ENCODE results near the gene OBSCN.
"Not testable (repeated sequence)": the region's sequence is repeated elsewhere in the genome, so short reads cannot be mapped to it uniquely, and the experiment has no call there.

Gene OBSCN

GRCh38 chr1:228169345-228169744, 38.5 kb upstream of the OBSCN start:
- DNase-seq (ENCODE audit: low read depth in 2 of 2): no peak

- DNase-seq (ENCODE audit: low read depth in 2 of 2): no peak
Measured at GRCh38 chr1:228170666-228171065, 37.2 kb upstream of the OBSCN start.

DNA sequence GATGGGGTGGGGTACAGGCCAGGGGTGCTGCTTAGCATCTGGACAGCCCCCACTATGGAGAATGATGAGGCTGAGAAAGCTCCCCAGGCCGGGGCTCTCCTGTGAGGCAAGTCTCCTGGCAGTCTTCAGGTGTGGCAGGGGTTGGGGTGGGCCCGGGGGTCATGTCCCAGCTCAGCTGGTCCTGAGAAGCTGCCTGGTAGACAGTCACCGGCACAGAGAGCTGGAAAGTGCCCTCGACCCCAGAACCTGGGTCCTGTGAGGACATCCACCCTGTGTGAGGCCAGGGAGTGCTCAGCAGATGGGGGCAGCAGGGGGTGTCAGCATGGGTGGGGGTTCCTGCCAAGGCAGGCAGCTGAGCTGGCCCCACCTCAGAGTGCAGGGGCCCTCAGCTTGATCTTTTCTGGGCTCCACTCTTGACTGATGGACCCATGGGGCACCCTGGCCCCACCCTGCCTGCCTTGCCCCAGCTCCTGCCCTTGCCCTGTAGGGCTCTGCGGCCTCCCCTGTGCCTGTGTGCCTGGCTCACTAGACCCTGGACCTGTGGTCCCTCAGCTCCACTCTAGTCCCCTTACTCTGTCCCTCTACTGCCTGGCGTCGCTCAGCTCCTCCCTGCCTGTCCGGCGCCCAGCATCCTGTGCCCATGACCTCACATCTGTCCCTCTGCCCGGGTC, 36.5 kb upstream of the OBSCN start:
- DNase-seq (ENCODE audit: low read depth in 2 of 2): no peak

GRCh38 chr1:228172591-228173527, 35.0 kb upstream of the OBSCN start:
- DNase-seq (ENCODE audit: low read depth in 2 of 2): no peak

- not testable (repeated sequence) for DNase-seq (ENCODE audit: low read depth in 2 of 2)
Measured at GRCh38 chr1:228173528-228174481, 34.0 kb upstream of the OBSCN start.

DNA sequence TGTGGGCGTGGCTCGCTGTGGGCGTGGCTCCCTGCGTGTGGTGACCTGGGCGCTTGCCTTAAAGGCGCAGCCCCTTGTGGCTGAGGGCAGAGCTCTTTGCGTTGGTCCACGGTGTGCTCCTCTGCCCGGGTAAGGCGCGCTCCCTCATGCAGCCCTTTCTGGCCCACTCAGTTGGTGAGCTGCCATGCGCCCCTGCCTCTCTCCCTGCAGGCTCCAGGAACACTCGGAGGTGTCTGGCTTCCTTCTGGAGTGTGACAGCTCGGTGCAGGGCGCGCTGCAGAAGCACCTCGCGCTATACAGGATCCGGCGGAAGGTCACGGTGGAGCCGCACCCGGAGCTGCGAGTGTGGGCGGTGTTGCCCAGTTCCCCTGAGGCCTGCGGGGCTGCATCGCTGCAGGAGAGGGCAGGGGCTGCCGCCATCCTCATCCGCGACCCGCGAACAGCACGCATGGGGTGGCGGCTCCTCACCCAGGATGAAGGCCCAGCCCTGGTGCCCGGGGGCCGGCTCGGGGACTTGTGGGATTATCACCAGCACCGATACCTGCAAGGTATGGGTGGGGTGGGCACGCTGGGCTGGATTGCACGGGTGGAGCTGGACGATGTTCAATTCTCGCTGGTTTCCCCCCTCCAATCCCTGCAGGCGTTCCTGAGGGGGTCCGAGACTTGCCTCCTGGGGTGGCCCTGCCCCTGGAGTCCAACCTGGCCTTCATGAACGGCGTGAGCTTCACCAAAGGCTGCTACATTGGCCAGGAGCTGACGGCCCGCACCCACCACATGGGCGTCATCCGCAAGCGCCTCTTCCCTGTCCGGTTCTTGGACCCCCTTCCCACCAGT, 33.1 kb upstream of the OBSCN start:
- DNase-seq (ENCODE audit: low read depth in 2 of 2): no peak

DNA sequence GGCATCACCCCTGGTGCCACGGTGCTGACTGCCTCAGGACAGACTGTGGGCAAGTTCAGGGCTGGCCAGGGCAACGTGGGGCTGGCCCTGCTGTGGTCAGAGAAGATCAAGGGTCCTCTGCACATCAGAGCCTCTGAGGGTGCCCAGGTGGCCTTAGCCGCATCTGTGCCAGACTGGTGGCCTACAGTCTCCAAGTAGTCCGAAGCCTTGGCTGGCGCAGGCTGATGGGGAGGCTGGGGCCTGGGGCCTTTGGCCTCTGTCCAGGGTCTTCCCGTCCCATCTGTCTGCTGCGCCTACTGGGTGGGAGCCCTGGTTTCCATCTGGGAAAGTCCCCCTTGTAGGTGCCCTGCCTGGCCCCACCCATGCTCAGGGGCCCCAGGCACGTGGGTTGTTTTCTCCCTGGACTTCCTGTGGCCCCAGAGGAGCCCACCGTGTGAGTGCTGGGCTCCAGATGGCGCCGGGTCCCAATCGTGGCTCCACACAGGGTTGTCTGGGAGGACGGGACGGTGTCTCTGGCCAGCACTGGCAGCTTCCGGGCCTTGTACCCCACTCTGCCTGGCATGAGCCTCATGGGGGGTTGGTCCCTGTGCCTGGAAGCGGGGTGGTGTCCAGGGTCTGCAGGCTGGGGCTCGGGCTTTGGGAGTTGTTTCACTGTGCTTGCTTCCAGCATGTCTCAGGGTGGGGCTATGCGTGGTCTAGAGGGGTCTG, 32.4 kb upstream of the OBSCN start:
- DNase-seq (ENCODE audit: low read depth in 2 of 2): no peak

GRCh38 chr1:228176024-228176395, 31.8 kb upstream of the OBSCN start:
- DNase-seq (ENCODE audit: low read depth in 2 of 2): no peak

DNA sequence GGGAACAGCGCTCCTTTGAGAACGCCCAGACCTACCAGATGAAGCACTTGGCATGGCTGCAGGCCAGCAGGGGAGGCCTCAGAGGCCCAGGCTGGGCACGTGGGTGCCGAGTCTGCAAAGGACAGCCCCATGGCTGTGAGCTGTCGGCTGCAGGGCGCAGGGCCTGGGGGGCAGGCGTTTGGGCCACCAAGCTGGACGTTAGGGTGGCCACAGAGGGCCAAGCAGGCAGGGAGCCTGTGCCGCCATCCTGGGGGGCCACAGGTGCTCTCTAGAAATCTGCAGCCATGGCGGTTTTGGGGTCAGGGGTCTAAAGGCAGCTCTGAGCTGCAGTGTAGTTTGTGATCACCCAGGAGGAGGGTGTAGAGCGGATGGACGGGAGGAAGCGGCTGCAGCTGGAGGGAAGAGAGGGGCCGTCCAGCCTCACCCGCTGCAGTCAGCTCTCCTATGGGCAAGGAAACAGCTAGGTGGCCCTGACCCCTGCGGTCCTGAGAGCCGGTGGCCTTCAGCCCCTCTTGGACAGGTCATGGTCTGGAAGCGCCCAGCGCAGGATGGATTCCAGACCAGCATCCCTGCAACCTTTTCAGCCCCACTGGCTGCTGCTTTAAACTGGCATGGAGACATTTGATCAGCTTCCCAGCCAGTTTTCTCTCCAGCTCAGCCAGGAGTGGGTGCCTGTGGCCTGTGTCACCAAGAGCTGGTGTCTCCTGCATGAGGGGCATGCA, 31.2 kb upstream of the OBSCN start:
- no peak for DNase-seq (ENCODE audit: low read depth in 2 of 2)

DNA sequence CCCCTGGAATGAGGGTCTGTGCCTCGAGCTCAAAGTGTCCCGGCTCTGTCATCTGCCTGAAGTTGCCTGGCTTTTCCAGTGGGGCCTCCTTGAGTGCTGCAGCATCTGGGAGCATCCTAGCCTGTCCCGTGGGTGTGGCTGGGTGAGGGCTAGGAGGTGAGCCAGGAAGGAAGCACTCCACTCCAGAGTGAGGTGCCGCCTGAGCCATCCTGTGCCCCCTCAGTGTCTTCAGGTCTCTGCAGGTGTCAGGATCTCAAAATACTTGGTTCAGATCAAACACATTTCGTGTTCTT, 30.7 kb upstream of the OBSCN start:
- no peak for DNase-seq (ENCODE audit: low read depth in 2 of 2)

DNA sequence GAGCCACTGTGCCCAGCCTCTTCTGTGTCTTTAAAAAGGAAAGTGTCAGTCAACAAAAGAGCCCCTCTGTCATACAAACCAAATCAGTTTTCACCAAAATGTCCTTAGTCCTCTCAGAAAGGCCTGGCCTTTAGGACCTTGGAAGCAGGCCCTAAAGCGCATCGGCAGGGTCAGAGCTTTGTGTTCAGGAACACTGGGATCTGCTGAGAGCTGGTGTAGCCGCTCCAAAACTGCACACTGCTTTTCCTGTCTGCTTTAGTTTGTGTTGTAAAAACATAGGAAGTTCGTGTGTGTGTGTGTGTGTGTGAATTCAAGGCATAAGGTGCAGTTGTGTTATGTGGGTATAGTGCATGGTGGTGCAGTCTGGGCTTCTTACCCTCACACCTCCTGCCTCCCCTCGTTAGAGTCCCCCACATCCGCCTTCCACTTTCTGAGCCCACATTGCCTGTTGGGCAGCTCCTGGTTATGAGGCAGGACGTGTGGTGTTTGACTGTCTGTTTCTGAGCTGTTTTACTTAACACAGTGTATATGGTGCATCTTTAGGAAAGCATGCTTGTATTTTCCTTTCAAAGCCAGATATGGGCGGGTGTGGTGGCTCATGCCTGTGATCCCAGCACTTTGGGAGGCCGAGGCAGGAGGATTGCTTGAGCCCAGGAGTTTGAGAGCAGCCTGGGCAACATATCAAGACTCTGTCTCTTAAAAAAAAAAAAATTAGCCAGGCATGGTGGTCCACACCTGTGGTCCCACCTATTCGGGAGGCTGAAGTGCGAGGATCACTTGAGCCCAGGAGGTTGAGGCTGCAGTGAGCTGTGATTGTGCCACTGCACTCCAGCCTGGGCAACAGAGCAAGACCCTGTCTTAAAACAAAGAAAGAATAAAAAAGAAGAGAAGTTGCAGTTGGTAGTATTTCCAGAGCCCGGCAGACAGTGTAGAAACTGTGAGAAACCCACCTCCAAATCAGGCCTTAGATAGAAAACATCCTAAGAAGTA, 29.8 kb upstream of the OBSCN start:
- DNase-seq (ENCODE audit: low read depth in 2 of 2): no peak

DNA sequence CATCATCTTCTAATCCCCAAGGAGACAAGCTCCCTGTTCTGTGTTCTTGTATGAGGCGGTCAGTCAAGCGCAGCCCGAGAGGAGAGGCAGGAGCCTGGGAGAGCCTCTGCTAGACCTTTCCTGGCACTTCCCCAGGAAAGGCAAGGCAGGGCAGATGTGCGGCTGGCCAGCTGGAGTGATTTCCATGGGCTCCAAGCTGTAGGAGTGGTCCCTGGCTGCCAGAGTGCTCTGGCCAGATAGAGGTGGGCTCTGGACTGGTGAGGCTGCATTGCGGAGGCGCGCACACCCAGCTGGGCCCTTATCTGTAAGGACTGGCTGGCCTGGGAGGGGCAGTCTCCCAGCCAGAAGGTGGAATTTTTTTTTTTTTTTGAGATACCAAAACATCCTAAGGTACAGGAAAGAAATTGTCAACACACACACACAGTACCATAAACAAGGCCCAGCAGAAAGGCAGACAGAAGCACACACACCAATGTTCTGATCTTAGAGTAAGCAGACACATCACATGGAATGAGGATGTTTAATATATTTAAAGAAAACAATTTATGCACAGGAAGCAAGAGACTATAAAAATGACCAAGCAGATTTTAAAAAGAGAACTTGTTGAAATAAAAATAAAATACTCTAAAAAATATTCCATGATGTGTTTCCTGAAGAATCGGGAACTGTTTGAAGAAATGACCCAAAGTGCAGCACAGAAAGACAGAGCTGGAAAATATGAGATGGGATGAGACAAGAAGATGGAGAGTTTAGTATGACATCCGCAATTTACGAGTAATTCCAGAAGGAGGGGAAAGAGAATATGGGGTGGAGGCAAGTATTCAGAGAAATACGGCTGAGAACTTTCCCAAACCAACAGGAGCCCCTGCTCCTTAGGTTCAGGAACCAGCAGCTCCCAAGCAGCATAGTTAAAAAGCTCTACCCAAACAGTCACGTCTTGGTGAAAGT, 28.8 kb upstream of the OBSCN start:
- DNase-seq (ENCODE audit: low read depth in 2 of 2): no peak

GRCh38 chr1:228180271-228180958, 27.4 kb upstream of the OBSCN start:
- no peak for DNase-seq (ENCODE audit: low read depth in 2 of 2)

DNA sequence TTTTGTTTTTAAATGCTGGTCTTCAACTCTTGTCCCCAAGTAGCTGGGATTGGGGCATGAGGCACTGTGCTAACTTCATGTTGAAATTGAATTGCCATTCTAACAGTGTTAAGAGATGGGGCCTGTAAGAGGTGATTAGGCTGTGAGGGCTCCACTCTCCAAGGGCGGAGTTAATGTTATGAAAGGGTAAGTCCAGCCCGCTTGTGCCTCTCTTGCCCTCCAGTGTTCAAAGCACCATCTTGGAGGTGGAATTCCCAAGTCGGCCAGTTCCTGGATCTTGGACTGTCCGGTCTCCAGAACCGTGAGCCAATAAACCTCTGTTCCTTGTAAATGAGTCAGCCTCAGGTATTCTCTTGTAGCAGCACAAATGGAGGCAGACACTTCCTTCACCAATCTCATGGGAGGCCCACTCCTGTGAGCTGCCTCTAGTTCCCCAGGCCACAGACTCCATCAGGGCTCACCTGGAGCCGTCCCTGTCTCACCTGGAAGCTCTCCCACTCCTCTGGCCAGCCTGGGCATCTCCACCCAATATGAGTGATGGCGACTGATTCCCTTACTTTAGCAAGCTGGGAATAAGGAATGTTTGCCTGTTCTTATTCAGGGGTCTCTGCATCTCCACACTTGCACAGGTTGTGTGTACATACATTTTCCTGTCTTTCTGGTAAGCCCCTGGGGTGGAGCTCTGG, 26.7 kb upstream of the OBSCN start:
- DNase-seq (ENCODE audit: low read depth in 2 of 2): no peak

DNA sequence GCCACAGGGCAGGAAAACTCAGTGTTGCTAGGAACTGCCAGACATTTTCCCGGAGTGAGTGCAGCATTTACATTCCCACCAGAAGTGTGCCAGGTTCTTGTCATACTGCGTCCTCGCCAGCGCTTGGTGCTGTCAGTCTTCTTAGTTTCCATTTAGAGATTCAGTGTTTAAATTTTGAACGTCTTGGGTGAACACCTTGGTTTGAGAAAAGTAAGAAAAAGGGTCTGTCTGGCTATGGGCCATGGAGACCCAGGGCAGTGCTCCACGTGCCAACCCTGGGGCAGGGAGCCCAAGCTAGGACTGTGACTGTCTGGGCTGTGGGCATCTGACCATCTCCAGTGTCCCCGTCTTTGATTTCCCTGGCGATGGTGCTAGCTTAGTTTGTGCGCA, 26.2 kb upstream of the OBSCN start:
- no peak for DNase-seq (ENCODE audit: low read depth in 2 of 2)

DNA sequence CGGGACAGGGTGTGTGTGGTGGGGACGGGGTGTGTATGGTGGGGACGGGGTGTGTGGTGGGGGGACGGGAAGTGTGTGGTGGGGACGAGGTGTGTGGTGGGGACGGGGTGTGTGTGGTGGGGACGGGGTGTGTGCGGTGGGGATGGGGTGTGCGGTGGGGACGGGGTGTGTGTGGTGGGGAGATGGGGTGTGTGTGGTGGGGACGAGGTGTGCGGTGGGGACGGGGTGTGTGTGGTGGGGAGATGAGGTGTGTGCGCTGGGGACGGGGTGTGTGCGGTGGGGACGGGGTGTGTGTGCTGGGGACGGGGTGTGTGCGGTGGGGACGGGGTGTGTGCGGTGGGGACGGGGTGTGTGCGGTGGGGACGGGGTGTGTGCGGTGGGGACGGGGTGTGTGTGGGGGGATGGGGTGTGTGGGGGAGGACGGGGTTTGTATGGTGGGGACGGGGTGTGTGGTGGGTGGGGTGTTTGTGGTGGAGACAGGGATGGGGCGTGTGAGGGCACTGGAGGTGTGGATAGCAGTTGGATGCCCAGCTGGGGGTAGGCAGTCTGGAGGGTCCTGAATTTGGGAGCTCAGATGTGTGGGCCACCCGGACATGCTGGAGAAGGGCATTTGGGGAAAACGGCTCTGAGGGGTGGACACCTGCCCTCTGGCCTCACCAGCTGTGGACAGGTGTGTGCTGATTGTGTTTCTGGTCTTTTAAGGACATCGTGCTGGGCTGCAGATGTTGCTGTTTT, 25.4 kb upstream of the OBSCN start:
- DNase-seq (ENCODE audit: low read depth in 2 of 2): no peak

Data from activated CD8-positive, alpha-beta memory T cell treated with anti-CD3 and anti-CD28 coated beads for 4 hours (primary cell).